Stimulated activated CD4-positive, alpha-beta T cell treated with anti-CD3 and anti-CD28 coated beads, TNF-alpha, amount 100 ng/mL, for 4 hours (primary cell): ENCODE data around the gene EEFSEC.

ENCODE experiments used
- DNase-seq, 3 experiments: peaks; one replicate each; pipeline ENCODE4 v3.0.0-alpha.2; 2020; ENCODE audit warnings: low read depth in 3 of 3

EEFSEC gene

DNA sequence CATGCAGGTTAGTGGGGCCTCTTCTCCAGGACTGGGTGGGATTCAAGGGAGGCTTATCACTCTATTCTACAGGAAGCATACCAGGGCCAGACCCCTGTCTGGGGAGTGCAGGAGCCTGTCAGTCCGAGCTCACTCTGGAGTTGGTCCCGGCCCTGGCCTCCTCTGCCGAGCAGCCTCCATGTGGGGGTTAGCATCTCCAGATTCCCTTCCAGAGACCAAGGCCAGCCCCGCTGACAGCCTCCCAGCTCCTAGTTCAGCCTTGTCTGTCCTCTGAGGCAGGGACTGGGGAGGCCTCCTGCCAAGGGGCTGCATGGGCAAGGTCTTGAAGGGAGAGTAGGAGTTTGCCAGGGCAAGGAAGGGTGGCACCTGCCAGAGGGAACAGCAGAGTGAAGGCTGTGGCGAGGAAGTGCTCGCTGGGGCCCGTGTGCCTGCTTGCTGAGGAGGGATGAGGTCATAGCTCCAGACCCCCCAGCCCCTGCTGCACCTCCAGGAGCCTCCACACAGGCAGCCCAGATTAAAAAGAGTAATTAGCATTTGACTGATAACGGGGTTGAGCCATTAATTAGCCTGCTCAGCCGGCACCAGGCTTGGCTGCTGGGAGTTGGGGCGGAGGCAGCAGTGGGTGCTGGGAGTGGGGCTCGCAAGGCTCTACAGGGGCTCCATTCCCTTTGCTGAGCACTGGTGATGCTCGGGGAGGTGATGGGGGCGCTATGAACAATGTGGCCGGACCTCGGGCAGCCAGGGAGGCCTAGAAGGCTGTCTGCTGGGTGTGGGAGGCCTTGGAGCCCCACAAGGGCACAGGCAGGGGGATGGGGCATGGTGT is 259.1 kb downstream of the EEFSEC start:
- DNase-seq = no peak

DNA sequence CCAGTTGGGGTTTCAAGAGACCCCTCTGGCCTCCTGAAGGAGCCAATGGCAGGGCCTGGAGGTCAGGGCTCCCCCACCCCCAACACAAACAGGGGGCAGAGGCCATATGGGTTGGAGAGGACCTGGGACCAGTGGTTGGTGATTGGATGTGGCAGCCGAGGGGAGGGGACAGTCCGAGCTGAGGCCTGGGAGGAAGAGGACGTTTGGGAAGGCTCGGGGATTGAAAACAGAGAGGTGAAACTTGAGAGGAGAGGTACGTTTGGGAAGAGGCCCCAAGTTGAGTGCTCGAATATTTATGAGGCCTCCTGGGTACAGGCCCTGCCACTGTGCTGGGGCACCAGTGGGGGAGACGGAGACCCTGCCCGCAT is 259.7 kb downstream of the EEFSEC start:
- DNase-seq = no peak

DNA sequence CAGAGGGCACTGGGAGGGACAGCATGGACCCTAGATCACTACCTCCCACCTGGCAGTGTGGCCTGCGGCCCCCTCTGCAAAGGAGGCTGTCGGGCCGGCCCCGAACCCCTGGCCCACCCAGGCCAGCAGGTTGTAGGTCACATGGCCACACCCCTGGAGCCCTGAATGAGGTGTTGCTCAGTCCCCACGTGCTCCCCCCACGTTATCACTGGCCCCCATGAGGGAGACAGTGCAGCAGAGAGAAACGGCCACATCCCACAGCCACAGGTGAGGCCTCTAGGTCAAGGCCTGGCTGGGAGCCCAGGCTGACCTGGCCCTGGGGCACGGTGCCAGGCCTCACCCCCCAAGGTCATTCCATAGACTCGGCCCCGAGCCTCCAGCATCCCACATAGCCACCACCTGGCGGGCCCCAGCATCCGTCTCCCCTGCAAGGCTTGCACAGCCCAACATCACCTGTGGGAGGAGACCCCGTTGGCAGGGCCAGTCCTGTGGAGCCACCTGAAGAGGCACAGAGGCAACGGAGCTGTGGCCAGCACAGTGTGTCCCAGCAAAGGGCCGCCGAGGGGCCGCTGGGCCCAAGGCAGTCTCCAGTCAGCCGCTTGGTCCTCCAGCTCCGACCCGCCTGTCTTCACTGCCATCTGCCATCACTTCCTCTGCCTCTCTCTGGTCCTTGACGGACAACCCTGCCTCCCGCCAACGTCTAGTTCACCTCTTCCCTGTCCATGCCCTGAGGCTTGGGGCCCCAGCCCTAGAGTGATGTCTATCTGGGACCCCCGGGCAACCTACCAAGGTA is 260.3 kb downstream of the EEFSEC start:
- DNase-seq = no peak

DNA sequence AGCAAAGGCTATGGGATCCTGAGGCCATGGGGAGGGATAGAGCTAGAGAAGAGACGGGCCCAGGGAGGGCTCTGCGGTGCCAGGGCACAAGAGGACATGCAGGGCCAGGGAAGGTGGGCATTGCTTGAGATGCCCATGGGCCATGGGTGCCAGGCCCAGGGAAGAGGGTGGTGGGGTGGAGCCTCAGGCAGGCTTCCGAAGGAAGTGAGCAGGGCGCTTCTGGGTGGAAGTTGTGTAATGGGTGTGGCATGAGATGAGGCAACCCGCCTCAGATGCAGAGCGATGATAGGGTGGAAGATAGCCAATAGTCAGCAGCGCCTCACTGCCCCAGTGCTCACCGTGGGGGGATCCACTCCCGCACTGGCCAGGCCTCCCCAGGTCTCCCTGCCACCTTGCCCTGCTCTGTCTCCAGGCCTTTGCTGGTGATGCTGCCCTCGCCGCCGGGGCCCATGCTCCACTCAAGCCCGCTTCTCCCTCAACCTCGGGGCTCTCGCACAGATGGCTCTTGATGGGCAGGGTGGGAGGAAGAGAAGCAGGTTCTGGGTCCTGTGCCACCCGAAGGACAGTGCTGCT is 262.0 kb downstream of the EEFSEC start:
- no peak for DNase-seq

DNA sequence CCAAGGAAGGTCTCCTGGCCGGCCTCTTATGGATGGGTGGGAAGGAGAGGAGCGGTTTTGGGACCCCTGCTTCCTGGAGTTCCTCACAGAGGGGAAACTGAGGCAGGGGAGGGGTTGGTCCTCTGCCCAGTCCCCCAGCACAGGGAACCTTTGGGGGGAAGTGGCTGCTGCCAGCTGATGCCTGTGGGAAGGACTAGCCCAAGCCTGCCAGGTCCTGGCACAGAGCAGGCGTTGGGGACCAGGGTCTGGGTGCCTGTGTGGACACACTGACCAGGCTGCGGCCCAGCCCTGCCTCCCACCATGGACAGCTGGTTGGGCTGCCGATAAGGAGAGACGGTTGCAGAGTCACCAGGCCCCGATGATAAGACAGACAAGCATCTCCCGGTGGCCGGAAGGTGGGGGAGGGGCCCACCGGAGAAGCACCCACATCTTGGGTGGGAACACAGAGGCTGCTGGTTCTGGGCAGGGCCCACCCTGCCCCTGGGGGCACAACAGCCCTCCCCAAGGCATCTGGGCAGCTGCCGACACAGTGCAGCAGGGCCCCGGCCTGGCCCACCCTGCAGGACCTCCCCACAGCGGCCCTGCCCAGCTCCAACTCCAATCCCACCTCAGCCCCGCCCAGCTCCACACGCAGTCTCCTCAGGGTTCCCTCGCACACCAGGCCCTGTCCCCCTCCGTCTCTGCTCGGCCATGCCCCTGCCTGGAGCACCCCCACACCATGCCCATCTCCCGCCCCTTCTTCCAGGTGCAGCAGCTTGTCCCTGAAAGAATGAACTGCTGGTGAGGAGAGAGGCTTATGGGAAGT is 262.7 kb downstream of the EEFSEC start:
- DNase-seq = no peak

DNA sequence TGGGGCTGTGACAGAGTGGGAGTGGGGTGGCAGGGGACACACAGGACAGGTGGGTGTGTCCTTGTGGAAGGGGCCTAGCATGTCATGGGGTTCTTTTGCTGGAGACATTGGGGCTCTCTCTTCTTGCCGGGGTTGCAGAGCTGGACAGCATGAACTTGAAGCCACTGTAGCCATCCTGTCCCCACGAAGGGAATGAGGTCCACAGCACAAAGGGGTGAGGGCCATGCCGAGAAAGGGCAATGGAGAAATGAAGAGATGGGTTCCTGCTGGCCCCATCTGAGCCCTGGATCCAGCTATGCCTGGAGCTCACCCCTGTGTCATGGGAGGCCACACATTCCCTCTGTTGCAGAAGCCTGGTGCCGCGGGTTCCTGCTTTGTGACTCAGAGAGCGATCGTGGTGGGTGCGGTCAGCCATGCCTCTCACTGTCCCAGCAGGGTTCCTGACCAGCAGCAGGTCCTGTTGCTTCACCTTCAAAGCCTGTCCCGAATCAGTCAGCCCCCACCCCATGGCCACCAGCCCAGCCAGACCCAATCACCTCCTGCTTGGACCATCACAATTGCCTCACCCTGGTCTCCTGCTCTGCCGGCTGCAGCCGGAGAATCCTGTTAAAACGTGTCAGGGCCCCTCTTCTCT is 263.4 kb downstream of the EEFSEC start:
- DNase-seq = no peak

DNA sequence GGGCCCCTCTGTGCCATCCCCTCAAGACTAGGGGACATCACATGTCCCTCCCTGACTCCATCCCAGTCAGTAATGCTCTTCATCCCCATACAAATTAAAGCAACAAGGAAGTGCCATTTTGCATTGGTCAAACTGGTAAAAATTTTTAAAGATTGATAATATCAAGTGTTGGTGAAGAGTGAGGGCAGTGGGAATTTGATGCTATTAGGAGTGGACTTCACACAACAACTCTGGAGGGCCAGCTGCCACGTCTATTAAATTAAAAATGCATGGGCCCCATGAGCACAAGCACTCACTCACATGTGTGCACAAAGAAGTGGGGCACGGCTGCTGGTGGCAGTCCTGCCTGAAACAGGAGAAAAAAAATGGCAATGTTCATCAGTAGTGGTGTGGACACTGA is 265.6 kb downstream of the EEFSEC start:
- no peak for DNase-seq

DNA sequence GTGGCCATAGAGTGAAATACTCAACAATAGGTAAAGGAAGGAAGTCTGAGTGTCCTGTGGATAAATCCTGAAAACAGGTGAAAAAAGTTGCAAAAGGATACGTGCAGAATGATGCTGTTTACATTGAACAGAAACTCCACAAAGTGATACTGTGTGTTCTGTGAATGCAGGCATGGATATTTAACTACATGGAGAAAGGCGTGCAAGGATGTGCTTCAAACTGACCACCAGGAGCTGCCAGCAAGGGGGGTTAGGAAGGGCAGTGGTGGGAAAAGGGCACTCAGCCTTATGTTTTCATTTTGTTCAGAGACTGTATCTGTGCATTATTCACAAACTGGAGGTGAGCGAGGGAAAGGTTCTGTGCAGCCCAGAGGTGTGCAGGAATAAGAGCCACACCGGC is 266.0 kb downstream of the EEFSEC start:
- no peak for DNase-seq

DNA sequence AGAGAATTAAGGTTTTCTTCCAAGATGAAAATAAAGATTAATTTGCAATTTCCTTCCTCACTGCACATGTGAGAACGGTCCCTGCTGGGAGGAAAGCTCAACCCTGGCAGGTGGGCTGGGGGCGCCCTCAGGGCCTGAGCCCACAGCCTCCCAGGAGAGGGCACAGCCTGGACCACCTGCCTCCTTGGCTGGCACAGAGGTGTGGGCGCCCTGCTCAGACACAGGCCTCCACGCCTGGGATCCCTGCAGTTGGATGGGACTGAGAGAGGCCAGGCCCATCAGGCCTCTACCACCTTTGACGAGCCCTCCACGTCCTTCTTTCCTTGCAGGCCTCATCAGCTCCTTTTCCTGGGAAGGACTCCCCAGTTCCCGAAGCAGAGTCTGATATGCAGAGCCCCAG is 267.0 kb downstream of the EEFSEC start:
- no peak for DNase-seq

DNA sequence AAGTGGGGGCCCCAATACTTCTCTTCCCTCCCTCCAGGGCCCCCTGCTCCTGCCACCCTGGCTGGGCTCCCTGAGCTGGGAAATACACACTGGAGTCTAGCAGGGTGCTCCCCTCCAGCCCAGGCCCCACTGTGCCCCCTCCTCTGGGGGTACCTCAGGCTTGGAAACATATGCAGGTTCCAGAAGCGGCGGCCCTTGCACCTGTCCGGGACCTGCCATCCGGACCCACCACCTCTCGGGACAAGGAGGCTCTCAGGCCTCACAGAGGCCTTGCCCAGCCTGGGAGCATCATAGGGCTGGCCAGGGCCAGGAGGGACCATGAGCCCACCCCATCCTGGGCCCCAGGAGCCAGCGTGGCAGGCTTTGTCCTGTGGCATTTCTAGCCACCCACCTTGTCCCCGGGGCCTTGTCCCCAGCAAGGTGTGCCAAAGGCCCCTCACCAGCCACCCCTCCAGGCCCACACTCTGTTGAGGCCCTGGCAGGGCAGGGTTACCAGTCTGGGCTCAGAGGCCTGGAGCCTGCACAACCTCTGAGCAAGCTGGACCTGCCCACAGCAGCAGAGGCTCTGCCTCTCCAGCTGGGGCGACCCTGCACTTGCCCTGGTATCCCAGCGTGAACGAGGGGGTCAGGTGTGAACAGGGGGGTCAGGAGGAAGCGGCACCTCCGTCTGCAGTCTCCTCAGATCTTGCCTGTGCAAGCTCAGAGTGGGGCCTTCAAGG is 267.6 kb downstream of the EEFSEC start:
- DNase-seq = no peak

DNA sequence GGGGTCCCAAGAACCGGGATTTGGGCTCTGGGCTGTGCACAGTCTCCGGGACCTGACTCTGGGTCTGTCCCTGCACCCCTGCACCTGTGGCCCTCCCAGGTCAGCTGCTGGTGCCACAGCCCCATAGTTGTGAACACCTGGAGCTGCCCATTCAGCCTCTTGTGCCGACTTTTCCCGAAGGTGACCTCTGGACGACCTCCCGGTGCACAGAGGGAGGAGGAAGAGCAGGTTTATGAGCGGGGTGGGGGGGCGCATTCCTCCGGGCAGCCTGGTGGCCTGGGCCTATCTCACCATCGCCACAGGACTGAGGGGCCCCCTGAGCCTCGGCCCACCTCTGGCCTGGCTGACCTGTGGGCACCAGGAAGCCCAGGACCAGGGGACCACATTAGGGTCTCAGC is 268.2 kb downstream of the EEFSEC start:
- DNase-seq = no peak

DNA sequence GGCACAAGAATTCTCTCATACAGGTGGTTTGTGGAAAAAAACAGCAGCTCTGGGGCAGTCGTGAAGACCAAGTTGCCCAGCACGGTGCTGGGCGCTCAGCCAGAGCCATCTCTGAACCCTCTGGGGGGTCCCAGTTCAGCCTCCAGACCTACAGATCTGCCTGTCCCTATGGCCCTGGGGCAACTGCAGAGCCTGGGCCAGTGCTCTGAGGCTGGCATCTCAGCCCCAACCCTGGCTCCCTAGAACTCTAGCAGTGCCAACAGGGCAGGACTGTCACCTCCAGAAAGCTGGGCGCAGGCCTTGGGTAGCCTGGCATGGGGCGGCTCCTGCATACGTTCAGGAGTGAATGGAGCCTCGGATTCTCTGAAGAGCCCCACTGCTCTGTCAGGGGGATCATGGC is 268.7 kb downstream of the EEFSEC start:
- DNase-seq = no peak

DNA sequence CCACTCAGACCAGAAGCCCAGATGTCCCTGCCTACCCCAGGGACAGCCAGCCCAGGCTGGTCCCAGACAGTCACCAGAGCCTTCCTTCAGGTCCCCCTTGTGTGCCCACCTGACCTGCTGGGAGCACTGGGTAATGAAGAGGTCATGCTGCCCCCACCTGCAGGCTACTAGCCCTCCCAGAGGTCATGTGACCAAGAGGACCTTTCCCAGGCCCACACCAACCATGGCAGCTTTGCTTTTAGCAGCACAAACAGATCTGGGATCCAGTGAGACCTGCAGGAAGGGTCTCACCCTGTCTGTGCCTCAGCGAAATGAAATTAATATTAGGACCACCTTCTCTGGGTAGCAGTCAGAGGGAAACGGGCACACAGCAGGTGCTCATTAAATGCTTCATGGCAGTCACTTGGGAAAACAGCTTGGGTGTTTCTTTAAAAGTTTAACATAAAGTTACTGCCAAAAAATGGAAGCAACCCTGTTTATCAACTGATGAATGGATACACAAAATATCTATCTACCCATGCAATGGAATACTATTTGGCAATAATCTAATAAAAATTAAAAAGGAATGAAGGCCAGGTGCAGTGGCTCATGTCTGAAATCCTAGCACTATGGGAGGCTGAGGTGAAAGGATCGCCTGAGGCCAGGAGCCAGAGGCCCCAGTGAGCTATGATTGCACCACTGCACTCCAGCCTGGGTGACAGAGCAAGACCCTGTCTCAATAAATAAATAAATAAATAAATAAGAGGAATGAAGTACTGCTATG is 269.7 kb downstream of the EEFSEC start:
- DNase-seq = no peak

DNA sequence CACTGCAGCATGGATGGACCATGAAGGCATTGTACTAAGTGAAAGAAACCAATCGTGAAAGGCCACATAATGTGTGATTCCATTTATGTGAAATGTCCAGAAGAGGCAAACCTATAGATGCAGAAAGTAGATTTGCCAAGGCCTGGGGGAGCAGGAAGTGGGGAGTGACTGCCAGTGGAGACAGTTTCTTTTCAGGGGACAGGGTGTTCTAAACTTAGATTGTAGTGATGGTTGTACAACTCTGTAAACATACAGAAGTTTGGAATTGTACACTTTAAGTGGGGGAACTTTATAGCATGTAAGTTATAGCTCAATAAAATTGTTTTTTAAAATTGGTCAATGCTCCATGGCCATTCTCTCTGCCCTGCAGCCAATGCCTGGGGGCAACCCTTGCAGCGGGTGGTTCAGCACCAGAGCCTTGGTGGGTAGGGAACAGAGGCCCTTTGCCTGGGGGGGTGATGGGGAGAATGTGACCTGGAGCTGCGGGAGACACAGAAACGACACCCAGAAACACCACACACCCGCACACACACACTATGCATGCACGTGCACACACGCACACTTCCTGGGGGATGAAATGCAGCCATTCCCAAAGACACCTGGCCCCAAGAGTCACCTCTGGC is 270.4 kb downstream of the EEFSEC start:
- no peak for DNase-seq

DNA sequence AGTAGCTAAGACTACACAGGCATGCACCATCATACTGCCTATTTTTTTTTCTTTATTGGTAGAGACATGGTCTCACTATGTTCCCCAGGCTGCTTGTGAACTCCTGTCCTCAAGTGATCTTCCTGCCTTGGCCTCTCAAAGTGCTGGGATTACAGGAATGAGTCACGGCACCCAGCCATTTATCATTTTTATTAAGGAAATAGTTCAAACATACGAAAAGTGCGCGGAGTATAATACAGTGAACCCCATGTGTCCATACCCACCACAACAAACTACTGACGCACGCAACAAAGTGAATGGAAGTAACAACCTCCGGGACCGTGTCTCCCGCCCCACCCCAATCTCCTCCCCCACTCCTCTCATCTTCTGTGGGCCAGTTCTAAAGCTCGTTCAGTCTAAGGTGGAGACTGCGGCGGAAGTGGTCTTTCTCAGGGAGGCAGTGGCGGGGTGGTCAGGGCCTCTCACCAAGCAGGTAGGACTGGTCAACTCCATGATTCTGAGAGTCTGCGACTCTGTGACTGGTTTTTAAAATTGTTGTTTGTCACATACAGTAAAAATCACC is 271.3 kb downstream of the EEFSEC start:
- no peak for DNase-seq

DNA sequence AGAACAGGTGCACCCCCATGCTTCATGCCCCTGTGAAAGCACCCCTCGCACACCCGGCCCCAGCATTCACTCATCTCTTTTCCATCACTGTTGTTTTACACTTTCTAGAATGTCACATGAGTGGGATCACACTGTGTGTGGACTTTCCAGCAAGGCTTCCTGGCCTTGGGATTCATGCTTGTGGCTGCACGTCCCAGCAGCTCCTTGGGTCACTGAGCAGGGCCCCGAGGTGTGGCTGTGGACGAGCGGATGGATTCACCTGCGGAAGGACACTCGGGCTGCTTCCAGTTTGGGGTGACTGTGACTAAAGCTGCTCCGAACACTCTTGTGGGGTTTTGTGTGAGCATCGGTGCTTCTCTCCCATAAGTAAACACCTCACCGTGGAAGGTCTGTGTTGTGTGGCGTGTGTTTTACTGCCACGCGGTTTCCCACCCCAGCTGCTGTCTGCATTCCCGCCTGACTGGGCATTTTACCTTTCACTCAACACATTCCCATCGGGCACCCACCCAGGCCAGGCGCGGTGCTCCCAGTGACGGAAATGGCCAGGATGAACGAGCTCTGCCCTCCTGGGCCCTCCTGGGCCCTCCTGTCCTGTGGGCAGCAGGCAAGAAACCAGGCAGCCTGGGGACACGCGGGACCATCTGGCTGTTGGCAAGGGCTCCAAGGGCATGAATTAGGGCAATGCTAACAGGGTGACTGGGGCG is 272.0 kb downstream of the EEFSEC start:
- DNase-seq = no peak

DNA sequence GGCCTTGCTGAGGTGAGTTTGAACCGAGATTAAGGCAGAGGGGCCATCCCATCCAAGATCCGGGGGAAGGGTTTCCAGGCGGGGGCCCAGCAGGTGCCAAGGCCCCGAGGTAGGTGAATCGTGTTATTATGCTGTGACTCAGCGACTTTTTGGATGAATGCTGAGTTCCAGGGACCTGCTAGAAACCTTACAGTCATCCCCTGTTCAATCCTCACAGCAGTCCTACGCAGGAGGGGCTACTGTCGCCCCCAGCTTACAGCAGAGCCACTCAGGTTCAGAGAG is 272.5 kb downstream of the EEFSEC start:
- no peak for DNase-seq

DNA sequence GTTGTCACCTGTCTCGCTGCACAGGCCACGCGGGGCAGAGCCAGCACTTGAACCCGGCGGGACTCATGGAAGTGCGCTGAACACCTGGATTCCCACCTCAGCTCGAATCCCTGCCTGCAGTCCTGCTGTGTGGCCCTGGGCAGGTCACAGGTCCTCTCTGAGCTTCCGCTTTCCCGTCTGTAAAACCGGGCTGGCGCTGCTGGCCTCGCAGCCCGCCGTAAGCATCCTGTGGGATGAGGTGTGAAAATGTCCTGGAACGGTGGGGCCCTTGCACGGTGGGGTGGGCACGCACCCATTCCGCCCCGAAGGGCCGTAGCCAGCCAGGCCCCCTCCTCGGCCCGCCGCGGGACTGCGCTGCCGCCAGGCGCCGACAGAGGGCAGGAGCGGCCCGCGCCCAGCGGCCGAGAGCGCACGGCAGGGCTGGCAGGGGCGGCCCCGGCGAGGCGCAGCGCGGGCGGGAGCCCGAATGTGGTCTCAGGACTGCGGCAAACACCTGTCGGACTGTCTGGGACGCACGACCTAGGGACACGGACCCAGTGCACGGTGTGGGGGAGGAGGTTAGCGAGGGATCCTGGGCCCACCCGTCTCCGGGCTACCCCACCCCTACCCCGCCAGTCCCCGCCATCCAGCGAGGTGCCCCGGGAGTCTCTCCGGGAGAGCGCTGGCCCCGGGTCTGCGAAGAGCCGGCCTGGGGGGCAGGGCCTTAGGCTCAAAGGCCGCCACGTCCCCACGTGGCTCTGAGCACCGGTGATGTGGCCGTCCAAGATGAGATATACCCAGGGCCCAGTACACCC is 273.0 kb downstream of the EEFSEC start:
- DNase-seq = peak; percentile 22 to 39 (median 28)
